Aorta (tissue), 5 donors: ENCODE results near the gene C19orf67. TPM values are rescaled to one million over a fixed set of nuclear protein-coding genes. Genes with fewer than 3 reads are reported as not detected.

Experiments
- ATAC-seq: fragments of 200-7000 bp; cut with Tn5 transposase; one replicate; pipeline ENCODE4 v1.9.1; 2022; ENCODE audit warnings: moderate library complexity; ENCODE audit not compliant: low FRiP score
- DNase-seq, 2 donors: peaks; one replicate each; pipeline ENCODE4 v3.0.0-alpha.2; 2020
- H3K27ac ChIP-seq, 2 donors: one replicate each; pipeline ENCODE4 v1.5.1; 2013; ENCODE audit warnings: low read length in 2 of 2, mild to moderate bottlenecking in 2 of 2, moderate library complexity in 2 of 2, control low read depth in 1 of 2, inconsistent platforms in 1 of 2, low read depth in 1 of 2
- H3K27me3 ChIP-seq, 2 donors: one replicate each; pipeline ENCODE4 v1.6.1; 2013; ENCODE audit warnings: control low read depth in 1 of 2, low read length in 1 of 2, mild to moderate bottlenecking in 1 of 2, moderate library complexity in 1 of 2; ENCODE audit not compliant: insufficient read depth in 2 of 2, control insufficient read depth in 1 of 2
- H3K36me3 ChIP-seq, 2 donors: one replicate each; pipeline ENCODE4 v1.6.1; 2013; ENCODE audit warnings: control low read depth in 1 of 2, low read length in 1 of 2, mild to moderate bottlenecking in 1 of 2; ENCODE audit not compliant: insufficient read depth in 2 of 2, control insufficient read depth in 1 of 2
- H3K4me1 ChIP-seq, 2 donors: one replicate each; pipeline ENCODE4 v1.6.1; 2013; ENCODE audit warnings: low read length in 2 of 2, control low read depth in 1 of 2, mild to moderate bottlenecking in 1 of 2, moderate library complexity in 1 of 2; ENCODE audit not compliant: insufficient read depth in 2 of 2, control insufficient read depth in 1 of 2
- H3K4me3 ChIP-seq, 2 donors: one replicate each; pipeline ENCODE4 v1.5.1; 2013; ENCODE audit warnings: low read length in 2 of 2, control low read depth in 1 of 2, mild to moderate bottlenecking in 1 of 2
- H3K9me3 ChIP-seq: one replicate; pipeline ENCODE4 v1.6.1; 2013; ENCODE audit warnings: mild to moderate bottlenecking, low read length; ENCODE audit not compliant: control insufficient read depth
- WGBS, 2 donors: extraction: QIAGEN DNeasy Blood & Tissue Kit; methylation state at CpG; one replicate each; pipeline ENCODE4 v1.1.7; 2013; 5-methylcytosine and 5-hydroxymethylcytosine counted together
- intact Hi-C, 2 donors: fragments of 100-400 bp; cut with DNase I; formaldehyde crosslinking; loops; one replicate each; pipeline versions ENCODE4 v1.14.2 to v1.15.0; 2022
- polyA plus RNA-seq, 2 donors: library from polyadenylated mRNA; stranded (reverse); fragments of 200-250 nt; gene quantifications; one replicate each; pipeline ENCODE4 v1.2.3, GENCODE V29; 2013
- total RNA-seq, 2 donors: library from RNA; stranded (reverse); fragmentation: NEBNext Ultra II Directional; extraction: Animal tissue kit (Norgen Biotek cat#: 25700); gene quantifications; one replicate each; pipeline ENCODE4 v1.2.1, GENCODE V29; 2021
- donor health status: healthy with polysubstance abuse.
- donor health status: Bipolar disorder and iron deficiency.
- donor health status: DM: no; HTN: no; CAD: no.
- donor health status: DM: no; HTN: no; CAD: no.
- donor health status: DM: yes; HTN: yes; CAD: no.

C19orf67 gene
- total and polyA plus RNA-seq, 4 donors, result not detected

GRCh38 chr19:14118165-14119051 is 32.8 kb upstream of the C19orf67 start:
- Histone ChIP-seq H3K9me3 (no peaks in the 10 kb centered on the region), H3K27me3 (no peaks in the 10 kb centered on the region), H3K36me3 (no peaks in the 10 kb centered on the region), H3K4me3 (peak overlapping the region in 1 of 2 donors; percentile 0), H3K27ac (peak overlapping the region; percentile 94 to 97), H3K4me1 (no peaks in the 10 kb centered on the region)
- peak; percentile 89 to 91 for DNase-seq
- peak; percentile 83 for ATAC-seq
- intact Hi-C loops, result loop anchor here (5.0 kb wide), 1 partner anchor 36 kb away; no protein-coding TSS in a partner anchor
- whole genome bisulfite sequencing, 2 donors, result 4 to 6% methylated on average over 50 to 61 of the region's 61 CpGs

GRCh38 chr19:14117668-14118164 is 32.1 kb upstream of the C19orf67 start, which contains the start of gene PRKACA:
PRKACA (minus strand) TSS chr19:14117762; CDS start chr19:14117547, 215 bp downstream.
- Histone ChIP-seq H3K36me3 (no peaks in the 10 kb centered on the region), H3K9me3 (no peaks in the 10 kb centered on the region), H3K27ac (peak within 1 kb of the TSS; percentile 94 to 97), H3K27me3 (no peaks in the 10 kb centered on the region), H3K4me1 (no peaks in the 10 kb centered on the region), H3K4me3 (peak within 1 kb of the TSS; percentile 81 to 94)
- ATAC-seq, result peak; percentile 96
- intact Hi-C loops, result loop anchor here (5.0 kb wide), 1 partner anchor 35 kb away; no protein-coding TSS in a partner anchor
- peak; percentile 99 to 100 for DNase-seq
- 0% methylated on average over 65 to 67 of the region's 67 CpGs for WGBS, 2 donors

GRCh38 chr19:14116918-14117578 is 31.5 kb upstream of the C19orf67 start:
- DNase-seq, result peak; percentile 68 to 83
- intact Hi-C loops, result loop anchor here (5.0 kb wide), 1 partner anchor 35 kb away; no protein-coding TSS in a partner anchor
- Histone ChIP-seq H3K27me3 (no peaks in the 10 kb centered on the region), H3K4me1 (no peaks in the 10 kb centered on the region), H3K27ac (peak overlapping the region; percentile 39 to 80), H3K9me3 (no peaks in the 10 kb centered on the region), H3K36me3 (no peaks in the 10 kb centered on the region), H3K4me3 (peak overlapping the region; percentile 81 to 94)
- ATAC-seq, result no peak
- WGBS, 2 donors, result 1 to 3% methylated on average over 11 to 33 of the region's 33 CpGs

GRCh38 chr19:14116525-14116917 is 30.9 kb upstream of the C19orf67 start:
- peak overlapping the region; percentile 81 to 94 for H3K4me3 ChIP-seq
- no peak for DNase-seq
- H3K27me3 ChIP-seq, result no peaks in the 10 kb centered on the region
- 1 to 2% methylated on average over 6 of the region's 6 CpGs for WGBS, 2 donors
- intact Hi-C loops, result loop anchor here (5.0 kb wide), 1 partner anchor 34 kb away; no protein-coding TSS in a partner anchor
- H3K4me1 ChIP-seq, result no peaks in the 10 kb centered on the region
- peak overlapping the region in 1 of 2 donors; percentile 80 for H3K27ac ChIP-seq
- H3K9me3 ChIP-seq, result no peaks in the 10 kb centered on the region
- ATAC-seq, result no peak
- no peaks in the 10 kb centered on the region for H3K36me3 ChIP-seq

- no peak for ATAC-seq
- intact Hi-C loops, result loop anchor here (2.0 to 5.0 kb wide), 2 partner anchors 19 to 33 kb away; no protein-coding TSS in a partner anchor
- WGBS, 2 donors, result 36 to 41% methylated on average over 5 of the region's 5 CpGs
These were observed 30.2 kb upstream of the C19orf67 start for GRCh38 chr19:14115756-14116155.

GRCh38 chr19:14114854-14115253 is 29.3 kb upstream of the C19orf67 start:
- no peaks in the 10 kb centered on the region for H3K27me3 ChIP-seq
- no peaks in the 10 kb centered on the region for H3K36me3 ChIP-seq
- H3K4me1 ChIP-seq, result no peaks in the 10 kb centered on the region
- intact Hi-C loops, result loop anchor here (2.0 to 5.0 kb wide), 2 partner anchors 18 to 33 kb away; no protein-coding TSS in a partner anchor
- peak overlapping the region in 1 of 2 donors; percentile 36 for H3K27ac ChIP-seq
- DNase-seq (peak; percentile 78 to 82), ATAC-seq (no peak)
- H3K9me3 ChIP-seq, result no peaks in the 10 kb centered on the region
- 44 to 45% methylated on average over 9 of the region's 9 CpGs for WGBS, 2 donors
- no peak overlapping the region for H3K4me3 ChIP-seq

More at GRCh38 chr19:14115756-14116155, 30.2 kb upstream of the C19orf67 start:
- no peak overlapping the region for H3K27ac ChIP-seq
- no peaks in the 10 kb centered on the region for H3K9me3 ChIP-seq
- H3K4me1 ChIP-seq, result no peaks in the 10 kb centered on the region
- no peaks in the 10 kb centered on the region for H3K27me3 ChIP-seq
- no peaks in the 10 kb centered on the region for H3K36me3 ChIP-seq
- DNase-seq, result no peak
- H3K4me3 ChIP-seq, result peak overlapping the region in 1 of 2 donors; percentile 81

GRCh38 chr19:14114439-14114838 is 28.9 kb upstream of the C19orf67 start:
- H3K36me3 ChIP-seq, result no peaks in the 10 kb centered on the region
- intact Hi-C loops, result loop anchor here in 1 of 2 donors (2.0 kb wide), 1 partner anchor 18 kb away; no protein-coding TSS in a partner anchor
- no peak for DNase-seq
- H3K4me1 ChIP-seq, result no peaks in the 10 kb centered on the region
- H3K27me3 ChIP-seq, result no peaks in the 10 kb centered on the region
- WGBS, 2 donors, result 70 to 75% methylated on average over 7 of the region's 7 CpGs
- H3K27ac ChIP-seq, result peak overlapping the region in 1 of 2 donors; percentile 36
- H3K4me3 ChIP-seq, result no peak overlapping the region
- H3K9me3 ChIP-seq, result no peaks in the 10 kb centered on the region
- ATAC-seq, result no peak

GRCh38 chr19:14113762-14114414 is 28.3 kb upstream of the C19orf67 start:
- DNase-seq, result peak in 1 of 2 donors; percentile 60
- no peak for ATAC-seq
- WGBS, 2 donors, result 71 to 74% methylated on average over 18 of the region's 18 CpGs

More at GRCh38 chr19:14113762-14114414, 28.3 kb upstream of the C19orf67 start:
- H3K4me1 ChIP-seq, result no peaks in the 10 kb centered on the region
- no peaks in the 10 kb centered on the region for H3K9me3 ChIP-seq
- H3K27me3 ChIP-seq, result no peaks in the 10 kb centered on the region
- intact Hi-C loops, result loop anchor here in 1 of 2 donors (2.0 kb wide), 1 partner anchor 17 kb away; no protein-coding TSS in a partner anchor
- no peaks in the 10 kb centered on the region for H3K36me3 ChIP-seq
- peak overlapping the region; percentile 61 to 87 for H3K27ac ChIP-seq
- H3K4me3 ChIP-seq, result no peak overlapping the region
